D721Med (cell line): ENCODE results near the gene BAHD1.

Experiments
- DNase-seq: peaks from one replicate; pipeline ENCODE4 v3.0.0; 2011; ENCODE audit warnings: low spot score; ENCODE audit not compliant: insufficient read length
- FAIRE-seq: peaks from 2 replicates; lab custom pipeline; 2011; peaks lifted over from hg19 to GRCh38; lab: Jason Lieb, UNC
- TF ChIP-seq, protein P1 (sequence below): IDR thresholded peaks from 2 replicates; pipeline ENCODE4 v1.5.1; 2012; ENCODE audit warnings: mild to moderate bottlenecking, control low read depth; ENCODE audit not compliant: insufficient read depth; ENCODE audit errors: missing control alignments

The BAHD1 gene

DNA sequence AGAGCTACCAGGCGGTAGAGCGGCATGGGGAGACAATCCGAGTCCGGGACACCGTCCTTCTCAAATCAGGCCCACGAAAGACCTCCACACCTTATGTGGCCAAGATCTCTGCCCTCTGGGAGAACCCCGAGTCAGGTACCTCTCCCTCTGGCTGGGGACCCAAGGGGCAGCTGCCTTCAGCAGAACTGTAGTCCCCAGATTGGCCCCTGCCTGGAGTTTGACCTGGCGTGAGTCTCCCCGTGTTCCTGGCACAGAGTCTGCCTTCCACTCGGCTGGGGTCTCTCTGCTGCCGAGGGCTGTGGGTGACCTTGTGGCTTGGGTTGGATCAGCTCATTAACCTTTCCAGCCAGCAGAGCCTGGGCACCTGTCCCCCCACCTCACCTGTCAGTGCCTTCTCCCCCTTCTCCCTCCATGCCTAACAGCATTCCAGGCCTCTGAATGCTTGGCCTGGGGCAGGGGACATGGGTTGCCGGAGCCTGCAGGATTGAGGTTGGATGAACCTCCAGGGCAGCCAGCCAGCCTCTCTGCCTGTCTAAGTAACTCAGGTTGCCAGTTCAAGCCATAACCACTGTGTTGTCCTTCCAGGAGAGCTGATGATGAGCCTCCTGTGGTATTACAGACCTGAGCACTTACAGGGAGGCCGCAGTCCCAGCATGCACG, 23.3 kb downstream of the BAHD1 start:
- FAIRE-seq (no peak), DNase-seq (no peak)
- TF ChIP-seq, protein P1, sequence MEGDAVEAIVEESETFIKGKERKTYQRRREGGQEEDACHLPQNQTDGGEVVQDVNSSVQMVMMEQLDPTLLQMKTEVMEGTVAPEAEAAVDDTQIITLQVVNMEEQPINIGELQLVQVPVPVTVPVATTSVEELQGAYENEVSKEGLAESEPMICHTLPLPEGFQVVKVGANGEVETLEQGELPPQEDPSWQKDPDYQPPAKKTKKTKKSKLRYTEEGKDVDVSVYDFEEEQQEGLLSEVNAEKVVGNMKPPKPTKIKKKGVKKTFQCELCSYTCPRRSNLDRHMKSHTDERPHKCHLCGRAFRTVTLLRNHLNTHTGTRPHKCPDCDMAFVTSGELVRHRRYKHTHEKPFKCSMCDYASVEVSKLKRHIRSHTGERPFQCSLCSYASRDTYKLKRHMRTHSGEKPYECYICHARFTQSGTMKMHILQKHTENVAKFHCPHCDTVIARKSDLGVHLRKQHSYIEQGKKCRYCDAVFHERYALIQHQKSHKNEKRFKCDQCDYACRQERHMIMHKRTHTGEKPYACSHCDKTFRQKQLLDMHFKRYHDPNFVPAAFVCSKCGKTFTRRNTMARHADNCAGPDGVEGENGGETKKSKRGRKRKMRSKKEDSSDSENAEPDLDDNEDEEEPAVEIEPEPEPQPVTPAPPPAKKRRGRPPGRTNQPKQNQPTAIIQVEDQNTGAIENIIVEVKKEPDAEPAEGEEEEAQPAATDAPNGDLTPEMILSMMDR = no peak

DNA sequence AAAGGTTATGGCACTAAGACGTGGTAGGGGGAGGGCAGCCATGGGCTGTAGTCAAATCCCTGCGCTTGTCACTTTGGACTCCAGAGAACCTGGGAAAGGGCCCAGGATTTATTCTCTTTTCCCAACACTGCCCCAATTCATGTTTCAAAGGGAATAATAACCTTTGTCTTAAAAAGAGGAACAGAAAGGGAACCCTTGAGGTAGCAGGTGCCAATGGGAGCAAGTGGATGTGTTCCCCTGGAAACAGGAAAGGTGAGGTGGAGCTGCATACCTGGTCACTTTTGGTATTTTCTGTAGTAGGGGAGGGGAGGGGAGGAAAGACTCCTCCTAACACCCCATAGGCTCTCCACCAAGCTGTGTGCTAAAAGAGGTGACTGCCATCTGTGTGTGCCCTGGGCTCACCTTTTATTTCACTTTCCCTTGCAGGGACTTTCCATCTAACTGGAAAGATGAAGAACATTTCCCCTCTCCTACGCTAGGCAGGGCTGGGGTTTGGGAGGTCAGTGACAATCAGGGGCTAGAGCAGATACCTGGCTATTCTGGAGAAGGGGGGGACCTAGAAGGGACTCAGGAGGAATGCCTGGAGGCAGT, 23.9 kb downstream of the BAHD1 start:
- DNase-seq (no peak), FAIRE-seq (no peak)
- TF ChIP-seq, protein P1 = no peak

DNA sequence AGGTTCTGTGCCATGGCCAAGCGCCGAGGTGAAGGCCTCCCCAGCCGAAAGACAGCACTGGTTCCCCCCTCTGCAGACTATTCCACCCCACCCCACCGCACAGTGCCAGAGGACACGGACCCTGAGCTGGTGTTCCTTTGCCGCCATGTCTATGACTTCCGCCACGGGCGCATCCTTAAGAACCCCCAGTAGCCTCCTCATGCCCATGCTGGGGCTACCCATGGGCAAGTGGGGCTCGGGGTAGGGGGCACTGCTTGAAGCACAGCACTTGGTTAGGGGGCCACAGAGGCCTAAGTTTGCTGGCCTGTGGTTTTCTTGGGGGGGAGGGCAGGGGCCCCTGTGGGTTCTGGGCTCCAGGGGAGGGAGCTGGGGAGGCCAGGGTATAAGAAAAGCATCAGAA, 25.2 kb downstream of the BAHD1 start:
- no peak for FAIRE-seq
- TF ChIP-seq, protein P1 = no peak

DNA sequence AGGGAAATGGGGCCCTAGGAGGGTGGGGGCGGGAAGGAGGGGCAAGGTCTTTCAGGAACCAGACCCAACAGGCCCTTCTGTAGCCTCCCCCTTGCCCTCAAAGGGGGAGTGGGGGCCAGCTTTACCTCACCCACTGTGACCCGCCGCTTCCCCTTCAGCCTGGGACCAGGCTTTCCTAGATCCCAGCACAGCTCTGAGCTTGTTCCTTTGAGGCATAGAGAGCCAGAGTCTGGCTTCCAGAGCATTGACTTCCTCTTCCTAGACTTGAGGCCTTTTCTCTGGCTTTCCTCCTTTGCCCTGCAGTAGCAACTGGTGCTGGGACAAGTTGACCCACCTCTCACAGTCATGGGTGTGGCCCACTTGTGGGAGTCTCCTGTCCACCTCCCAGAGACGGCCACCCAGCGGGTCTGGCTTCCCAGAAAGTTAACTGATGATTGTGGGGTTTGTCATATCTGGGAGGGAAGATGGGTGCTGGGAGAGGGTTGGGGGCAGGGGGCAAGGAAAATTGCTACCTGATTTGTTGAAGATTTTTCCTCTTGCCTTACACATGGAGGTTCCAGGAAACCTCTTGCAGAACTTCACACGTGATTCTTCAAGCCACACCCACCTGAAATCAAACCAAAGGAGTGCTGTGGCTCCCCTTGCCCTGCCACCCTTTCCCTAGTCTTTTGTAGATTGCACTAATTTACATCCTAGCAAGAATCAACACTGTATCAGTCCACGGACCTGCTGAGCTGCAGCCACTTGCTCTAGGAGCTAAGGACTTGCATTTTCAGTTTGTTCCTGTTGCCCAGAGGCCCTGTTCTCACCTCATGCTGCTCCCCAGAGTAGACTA, 25.9 kb downstream of the BAHD1 start:
- DNase-seq = no peak
- no peak for FAIRE-seq
- TF ChIP-seq, protein P1 = no peak

More for the DNA sequence above, 25.2 kb downstream of the BAHD1 start:
- DNase-seq = no peak

DNA sequence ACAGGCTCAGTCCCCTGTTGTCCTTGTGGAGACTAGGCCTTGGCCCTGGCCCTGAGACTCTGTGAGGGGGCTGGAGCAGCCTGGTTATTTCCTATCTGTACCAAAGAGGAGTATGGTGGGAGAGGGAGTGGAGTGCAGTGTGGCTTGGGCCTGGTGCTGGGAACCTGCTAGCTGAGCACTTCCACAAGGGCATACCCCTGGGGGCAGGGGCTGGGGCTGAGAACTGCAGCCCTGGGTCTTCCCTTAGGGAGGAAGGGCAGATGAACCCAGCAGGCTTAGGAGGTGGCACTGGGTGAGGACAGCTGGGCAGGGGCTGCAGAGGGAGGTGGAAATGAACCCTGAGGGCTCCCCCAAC, 26.5 kb downstream of the BAHD1 start:
- no peak for DNase-seq
- TF ChIP-seq, protein P1 = no peak
- FAIRE-seq = no peak

DNA sequence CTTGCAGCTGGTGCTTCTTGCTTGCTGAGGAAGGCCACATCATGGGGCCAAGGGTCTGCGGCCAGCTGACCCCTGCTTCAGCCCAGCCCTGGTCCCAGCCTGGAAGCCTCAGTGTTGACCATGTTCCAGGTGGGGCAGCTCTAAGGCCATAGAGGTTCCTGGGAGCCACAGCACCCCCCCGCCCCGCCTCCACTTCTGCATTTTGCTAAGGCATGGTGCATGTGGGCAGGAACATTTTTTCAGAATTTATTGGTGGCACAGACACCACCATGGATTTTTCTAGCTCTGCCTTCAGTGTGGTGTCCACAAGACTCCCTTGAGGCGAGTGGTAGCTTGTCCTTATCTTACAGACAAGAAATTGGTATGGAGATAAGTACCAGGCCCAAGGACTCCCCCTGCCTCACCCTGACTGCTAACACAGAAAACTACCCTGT, 28.2 kb downstream of the BAHD1 start:
- no peak for DNase-seq
- TF ChIP-seq, protein P1 = no peak
- FAIRE-seq = no peak
